Astrocyte (in vitro differentiated cells and primary cell): ENCODE data around the gene BMP7. TPM values are rescaled to one million over a fixed set of nuclear protein-coding genes. Genes with fewer than 3 reads are reported as not detected.

Source experiments
- DNase-seq: peaks from one replicate; pipeline ENCODE4 v3.0.0-alpha.2; 2010; ENCODE audit warnings: low read depth
- FAIRE-seq: peaks from 2 replicates; lab custom pipeline; 2011; peaks lifted over from hg19 to GRCh38; lab: Jason Lieb, UNC
- H2AFZ ChIP-seq: 2 replicates; pipeline ENCODE4 v1.6.0; 2012; ENCODE audit warnings: low read depth, low read length, inconsistent platforms
- H3K27ac ChIP-seq: 2 replicates; pipeline ENCODE4 v1.5.1; 2011; ENCODE audit warnings: low read depth, low read length, inconsistent platforms
- H3K27me3 ChIP-seq: 2 replicates; pipeline ENCODE4 v1.6.0; 2011; ENCODE audit warnings: low read length, inconsistent platforms; ENCODE audit not compliant: insufficient read depth
- H3K36me3 ChIP-seq: 2 replicates; pipeline ENCODE4 v1.5.1; 2011; ENCODE audit warnings: low read length, inconsistent platforms; ENCODE audit not compliant: insufficient read depth
- H3K4me1 ChIP-seq: 2 replicates; pipeline ENCODE4 v1.5.1; 2011; ENCODE audit warnings: low read length, inconsistent platforms; ENCODE audit not compliant: insufficient read depth
- H3K4me2 ChIP-seq: 2 replicates; pipeline ENCODE4 v1.6.0; 2012; ENCODE audit warnings: low read length, inconsistent platforms
- H3K4me3 ChIP-seq: 2 replicates; pipeline ENCODE4 v1.5.1; 2011; ENCODE audit warnings: low read depth, mild to moderate bottlenecking, low read length, inconsistent platforms; ENCODE audit not compliant: insufficient read depth
- H3K79me2 ChIP-seq: 2 replicates; pipeline ENCODE4 v1.6.0; 2012; ENCODE audit warnings: mild to moderate bottlenecking, low read length, inconsistent platforms; ENCODE audit not compliant: insufficient read depth
- H3K9ac ChIP-seq: 2 replicates; pipeline ENCODE4 v1.6.0; 2012; ENCODE audit warnings: mild to moderate bottlenecking, low read length, inconsistent platforms
- H3K9me3 ChIP-seq: 2 replicates; pipeline ENCODE4 v1.5.1; 2012; ENCODE audit warnings: low read depth, mild to moderate bottlenecking, low read length, inconsistent platforms; ENCODE audit not compliant: insufficient read depth
- H4K20me1 ChIP-seq: 2 replicates; pipeline ENCODE4 v1.6.0; 2012; ENCODE audit warnings: low read length, inconsistent platforms; ENCODE audit not compliant: insufficient read depth
- H3K27ac Mint-ChIP-seq: one replicate; pipeline ENCODE4 v1.8.0; 2021; ENCODE audit warnings: mild to moderate bottlenecking, mixed read lengths; ENCODE audit not compliant: unreplicated experiment
- H3K27me3 Mint-ChIP-seq: one replicate; pipeline ENCODE4 v1.8.0; 2021; ENCODE audit warnings: low read depth, mixed read lengths; ENCODE audit not compliant: unreplicated experiment
- H3K36me3 Mint-ChIP-seq: one replicate; pipeline ENCODE4 v1.8.0; 2021; ENCODE audit warnings: low read depth, mixed read lengths; ENCODE audit not compliant: unreplicated experiment
- H3K4me1 Mint-ChIP-seq: one replicate; pipeline ENCODE4 v1.8.0; 2021; ENCODE audit warnings: low read depth, mixed read lengths; ENCODE audit not compliant: unreplicated experiment
- H3K4me3 Mint-ChIP-seq: one replicate; pipeline ENCODE4 v1.8.0; 2021; ENCODE audit warnings: mild to moderate bottlenecking, moderate library complexity, mixed read lengths; ENCODE audit not compliant: unreplicated experiment
- H3K9me3 Mint-ChIP-seq: one replicate; pipeline ENCODE4 v1.8.0; 2021; ENCODE audit warnings: mild to moderate bottlenecking, mixed read lengths; ENCODE audit not compliant: unreplicated experiment
- EZH2 ChIP-seq: IDR thresholded peaks from 2 replicates; pipeline ENCODE4 v1.6.1; 2012; ENCODE audit warnings: mild to moderate bottlenecking, low read length, inconsistent platforms; ENCODE audit not compliant: insufficient read depth
- total RNA-seq: library from RNA; stranded (reverse); gene quantifications from 2 replicates; pipeline ENCODE4 v1.2.1, GENCODE V29; 2021
- TF ChIP-seq, protein P1 (sequence below): IDR thresholded peaks from 2 replicates; pipeline ENCODE4 v1.5.1; 2011; ENCODE audit warnings: low read depth, mild to moderate bottlenecking, inconsistent platforms, low read length, moderate library complexity; ENCODE audit not compliant: insufficient read depth

BMP7 gene
- total RNA-seq, 1 donor from 2014 or later = 15.3 TPM

DNA sequence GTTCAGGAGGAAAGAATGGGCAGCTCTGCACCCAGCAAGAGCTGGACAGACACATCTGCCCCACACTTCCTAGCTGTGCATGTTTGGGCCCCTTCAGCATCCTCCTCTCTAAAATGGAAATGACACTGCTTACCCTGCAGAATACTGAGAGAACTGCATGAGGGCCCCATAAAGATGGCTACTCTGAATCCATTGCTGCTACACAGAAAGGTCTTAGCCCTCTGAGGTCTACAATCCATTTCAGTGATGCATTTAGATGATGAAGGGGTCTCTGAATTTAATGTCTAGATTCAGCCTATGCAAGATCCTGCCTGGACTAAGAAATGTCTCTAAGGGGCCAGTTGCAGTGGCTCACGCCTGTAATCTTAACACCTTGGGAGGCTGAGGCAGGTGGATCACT lies 11.3 kb downstream of the BMP7 start:
- no peak overlapping the region for H3K4me2 ChIP-seq
- DNase-seq (no peak), FAIRE-seq (no peak)
- Mint-ChIP-seq H3K36me3 (no peaks in the 10 kb centered on the region), H3K4me3 (no peak overlapping the region), H3K9me3 (no peaks in the 10 kb centered on the region), H3K27ac (no peak overlapping the region), H3K27me3 (peaks cover 13% of the 10 kb centered on the region), H3K4me1 (peaks cover 26% of the 10 kb centered on the region)
- no peak overlapping the region for H2AFZ ChIP-seq
- H3K27ac ChIP-seq = no peak overlapping the region
- H3K9ac ChIP-seq = no peak overlapping the region
- peaks cover 8% of the 10 kb centered on the region for H3K4me1 ChIP-seq
- H3K27me3 ChIP-seq = peaks cover 41% of the 10 kb centered on the region
- H3K4me3 ChIP-seq = no peak overlapping the region
- H3K9me3 ChIP-seq = no peaks in the 10 kb centered on the region
- no peaks in the 10 kb centered on the region for H3K36me3 ChIP-seq
- TF ChIP-seq EZH2 = no peak
- TF ChIP-seq, protein P1, sequence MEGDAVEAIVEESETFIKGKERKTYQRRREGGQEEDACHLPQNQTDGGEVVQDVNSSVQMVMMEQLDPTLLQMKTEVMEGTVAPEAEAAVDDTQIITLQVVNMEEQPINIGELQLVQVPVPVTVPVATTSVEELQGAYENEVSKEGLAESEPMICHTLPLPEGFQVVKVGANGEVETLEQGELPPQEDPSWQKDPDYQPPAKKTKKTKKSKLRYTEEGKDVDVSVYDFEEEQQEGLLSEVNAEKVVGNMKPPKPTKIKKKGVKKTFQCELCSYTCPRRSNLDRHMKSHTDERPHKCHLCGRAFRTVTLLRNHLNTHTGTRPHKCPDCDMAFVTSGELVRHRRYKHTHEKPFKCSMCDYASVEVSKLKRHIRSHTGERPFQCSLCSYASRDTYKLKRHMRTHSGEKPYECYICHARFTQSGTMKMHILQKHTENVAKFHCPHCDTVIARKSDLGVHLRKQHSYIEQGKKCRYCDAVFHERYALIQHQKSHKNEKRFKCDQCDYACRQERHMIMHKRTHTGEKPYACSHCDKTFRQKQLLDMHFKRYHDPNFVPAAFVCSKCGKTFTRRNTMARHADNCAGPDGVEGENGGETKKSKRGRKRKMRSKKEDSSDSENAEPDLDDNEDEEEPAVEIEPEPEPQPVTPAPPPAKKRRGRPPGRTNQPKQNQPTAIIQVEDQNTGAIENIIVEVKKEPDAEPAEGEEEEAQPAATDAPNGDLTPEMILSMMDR = no peak
- no peaks in the 10 kb centered on the region for H3K79me2 ChIP-seq
- no peaks in the 10 kb centered on the region for H4K20me1 ChIP-seq

DNA sequence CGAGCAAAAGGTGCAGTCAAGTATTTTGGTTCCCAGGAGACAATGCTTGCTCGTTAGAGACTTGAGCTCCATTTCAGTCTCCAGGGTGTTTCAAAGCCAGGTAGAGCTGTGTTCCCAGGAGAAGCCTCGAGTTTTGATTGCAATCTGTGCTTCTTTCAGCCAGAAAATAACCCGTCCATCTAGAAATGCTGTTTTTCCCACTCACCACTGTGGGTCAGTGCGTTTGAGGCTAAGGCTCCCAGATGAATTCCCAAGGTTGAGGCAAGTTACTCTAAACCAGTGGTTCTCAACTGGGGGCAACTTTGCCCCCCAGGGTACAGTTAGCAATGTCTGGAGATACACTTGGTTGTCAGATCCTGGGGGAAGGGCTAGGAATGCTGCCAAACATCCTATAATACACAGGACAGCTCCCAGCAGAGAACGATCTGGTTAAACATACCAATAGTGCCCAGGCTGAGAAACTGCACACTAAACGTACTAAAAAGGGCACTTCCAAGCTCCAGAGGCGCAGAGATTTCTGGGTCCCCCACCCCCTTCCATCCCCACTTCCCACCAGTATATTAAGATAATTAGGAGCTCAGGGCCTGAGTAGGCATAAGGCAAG lies 13.8 kb downstream of the BMP7 start:
- peaks cover 8% of the 10 kb centered on the region for H3K4me1 ChIP-seq
- no peaks in the 10 kb centered on the region for H4K20me1 ChIP-seq
- no peak for DNase-seq
- no peak for TF ChIP-seq EZH2
- TF ChIP-seq, protein P1 = no peak
- no peak for FAIRE-seq
- no peaks in the 10 kb centered on the region for H3K9me3 Mint-ChIP-seq
- no peaks in the 10 kb centered on the region for H3K9me3 ChIP-seq
- no peak overlapping the region for H3K4me3 ChIP-seq
- H3K4me2 ChIP-seq = no peak overlapping the region
- no peak overlapping the region for H3K27ac Mint-ChIP-seq
- H3K9ac ChIP-seq = no peak overlapping the region
- no peak overlapping the region for H3K27ac ChIP-seq
- H3K36me3 ChIP-seq = no peaks in the 10 kb centered on the region
- no peaks in the 10 kb centered on the region for H3K79me2 ChIP-seq
- H3K4me1 Mint-ChIP-seq = peaks cover 24% of the 10 kb centered on the region
- no peak overlapping the region for H3K4me3 Mint-ChIP-seq
- H3K36me3 Mint-ChIP-seq = no peaks in the 10 kb centered on the region
- H2AFZ ChIP-seq = no peak overlapping the region
- H3K27me3 Mint-ChIP-seq = no peaks in the 10 kb centered on the region
- H3K27me3 ChIP-seq = peaks cover 18% of the 10 kb centered on the region

DNA sequence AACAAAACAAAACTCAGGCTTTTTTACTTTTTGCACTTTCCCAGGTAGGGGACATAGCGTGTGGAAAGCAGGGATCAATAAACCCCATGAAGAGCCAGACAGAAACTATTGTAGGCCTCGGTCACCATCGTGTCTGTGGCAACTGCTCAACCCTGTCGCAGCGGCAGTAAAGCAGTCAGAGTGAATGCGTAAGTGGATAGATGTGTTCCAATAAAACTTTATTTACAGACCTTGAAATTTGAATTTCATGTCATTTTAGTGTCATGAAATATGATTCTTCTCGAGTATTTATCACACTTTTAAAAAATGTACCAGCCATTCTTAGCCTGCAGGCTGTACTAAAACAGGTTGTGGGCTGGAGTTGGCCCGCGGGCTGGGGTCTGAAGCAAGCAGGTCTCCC lies 14.5 kb downstream of the BMP7 start:
- H3K79me2 ChIP-seq = no peaks in the 10 kb centered on the region
- Mint-ChIP-seq H3K4me1 (peaks cover 27% of the 10 kb centered on the region), H3K36me3 (no peaks in the 10 kb centered on the region), H3K27me3 (no peaks in the 10 kb centered on the region), H3K4me3 (no peak overlapping the region), H3K9me3 (no peaks in the 10 kb centered on the region), H3K27ac (no peak overlapping the region)
- peaks cover 15% of the 10 kb centered on the region for H3K27me3 ChIP-seq
- FAIRE-seq (no peak), DNase-seq (no peak)
- H3K9ac ChIP-seq = no peak overlapping the region
- H3K36me3 ChIP-seq = no peaks in the 10 kb centered on the region
- no peaks in the 10 kb centered on the region for H3K9me3 ChIP-seq
- no peaks in the 10 kb centered on the region for H4K20me1 ChIP-seq
- TF ChIP-seq, protein P1 = no peak
- no peak for TF ChIP-seq EZH2
- peaks cover 8% of the 10 kb centered on the region for H3K4me1 ChIP-seq
- no peak overlapping the region for H3K4me2 ChIP-seq
- no peak overlapping the region for H3K27ac ChIP-seq
- H2AFZ ChIP-seq = no peak overlapping the region
- no peak overlapping the region for H3K4me3 ChIP-seq
